PC-9 (cell line): ENCODE results near the gene ZC2HC1B.

Source experiments
- CTCF ChIP-seq: fragments of 200-600 bp; sonication (generic); conservative IDR thresholded peaks from 2 replicates; pipeline ENCODE4 v1.6.1; 2017; ENCODE audit warnings: mixed run types, antibody characterized with exemption, mild to moderate bottlenecking, moderate library complexity
- EZH2 ChIP-seq: fragments of 200-600 bp; sonication (generic); IDR thresholded peaks from 2 replicates; pipeline ENCODE4 v1.8.0; 2017; ENCODE audit warnings: antibody characterized with exemption, low read depth

- TF ChIP-seq CTCF (no peak), EZH2 (no peak)
These were observed 14.0 kb downstream of the ZC2HC1B start for GRCh38 chr6:143878272-143878760.
